Activated T-cell treated with anti-CD3 and anti-CD28 coated beads for 4 hours (primary cell): Measurements from ENCODE around the gene DPM1.
A peak's percentile ranks its signal among the peaks of the same experiment; 100 is the strongest.

Source experiments
- DNase-seq: peaks from one replicate; pipeline ENCODE4 v3.0.0-alpha.2; 2020

Gene DPM1

DNA sequence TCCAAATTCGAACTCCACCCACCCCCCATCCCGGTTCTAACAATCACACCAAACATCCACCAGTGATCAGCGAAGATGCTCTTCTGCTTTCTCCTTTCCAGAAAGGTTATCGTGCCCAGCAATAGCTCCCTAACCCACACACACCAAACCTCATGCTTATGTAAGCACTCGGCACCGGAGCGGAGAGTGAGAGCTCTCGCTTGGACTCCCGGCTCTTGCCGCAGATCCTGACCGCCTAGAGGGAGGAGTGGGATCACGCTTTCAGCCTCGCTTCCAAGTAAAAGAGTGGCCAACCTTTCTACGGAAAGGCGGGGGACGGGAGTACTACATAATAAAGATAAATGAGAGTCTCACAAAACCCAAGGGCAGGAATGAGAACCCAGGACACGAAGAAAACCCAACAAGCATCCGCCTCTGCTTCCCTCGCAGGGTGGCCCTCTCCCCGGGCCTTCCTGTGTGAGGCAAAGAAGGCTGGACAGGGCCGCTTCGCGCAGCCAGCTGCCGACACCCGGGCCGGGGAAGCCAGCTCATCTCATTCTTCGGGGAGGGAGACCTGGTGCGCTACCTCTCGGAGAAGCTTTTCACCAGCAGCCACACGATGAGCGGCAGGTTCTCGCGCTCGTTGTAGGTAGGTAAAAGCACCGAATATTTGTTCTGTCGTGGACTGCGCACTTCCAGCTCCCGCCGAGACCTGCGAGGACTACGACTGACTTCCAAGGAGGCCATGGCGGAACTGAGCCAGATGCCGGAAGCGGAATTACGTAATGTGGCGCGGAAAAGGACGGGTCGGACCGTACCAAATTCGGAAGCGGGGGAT, at the start of gene DPM1:
Gene DPM1 (minus strand): TSS at position 735 of the 817 bp plus-strand sequence. CDS start 9 bp downstream, at position 726.
- peak; percentile 88 for DNase-seq

DNA sequence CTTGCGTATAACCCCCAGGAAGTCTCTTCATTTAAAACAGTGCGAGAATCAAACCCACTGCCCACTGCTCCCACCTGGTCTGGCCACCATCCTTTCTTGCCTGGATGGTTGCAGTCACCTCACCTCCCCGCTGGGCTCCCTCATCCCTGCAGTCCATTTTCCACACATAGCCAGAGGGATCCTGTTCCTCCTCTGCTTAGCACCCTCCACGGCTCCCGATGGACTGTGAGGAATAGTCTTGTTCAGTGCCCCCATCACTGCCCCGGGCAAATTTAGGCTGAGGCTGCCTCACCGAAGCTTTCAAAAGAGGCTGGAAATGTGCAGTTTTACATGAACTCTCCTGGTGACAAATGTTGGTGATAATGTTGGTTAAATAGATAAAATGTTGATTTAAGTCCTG, 46.9 kb upstream of the DPM1 start:
- DNase-seq = no peak

DNA sequence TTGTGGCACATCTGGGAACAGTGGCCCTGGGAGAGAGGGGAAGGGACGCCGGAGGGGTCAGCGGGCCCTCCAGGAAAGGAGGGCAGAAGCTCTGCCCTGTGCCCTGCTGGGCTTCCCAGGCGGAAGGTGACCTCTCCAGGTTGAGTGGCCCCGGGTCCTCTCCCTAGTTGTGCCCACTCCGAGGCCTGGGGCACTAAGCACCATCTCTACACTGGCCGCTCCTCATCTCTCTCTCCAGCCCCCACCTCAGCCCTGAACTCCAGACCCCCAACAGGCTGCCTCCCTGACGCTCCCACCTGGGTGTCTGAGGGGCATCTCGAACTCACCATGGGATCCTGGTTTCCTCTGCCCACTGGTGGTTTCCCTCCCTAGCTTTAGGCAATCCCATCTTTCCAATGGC, 46.4 kb upstream of the DPM1 start:
- DNase-seq = no peak

DNA sequence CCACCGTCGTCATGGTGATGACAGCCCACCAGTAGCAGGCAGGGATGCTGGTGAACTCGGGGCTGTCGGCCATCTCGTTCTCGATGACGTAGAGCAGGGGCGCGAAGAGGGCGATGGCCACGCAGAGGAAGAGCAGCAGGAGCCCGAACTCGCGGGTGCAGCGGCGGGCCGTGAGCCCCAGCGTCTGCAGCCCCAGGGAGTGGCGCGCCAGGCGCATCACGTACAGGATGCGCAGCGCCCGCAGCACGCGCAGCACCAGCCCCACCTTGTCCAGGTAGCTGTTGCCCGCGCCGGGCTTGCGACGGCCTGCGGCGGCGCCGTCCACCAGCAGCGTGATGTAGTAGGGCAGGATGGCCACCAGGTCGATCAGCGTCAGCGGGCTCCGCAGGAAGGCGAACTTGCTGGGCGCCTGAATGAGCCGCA, 46.0 kb upstream of the DPM1 start:
- no peak for DNase-seq

DNA sequence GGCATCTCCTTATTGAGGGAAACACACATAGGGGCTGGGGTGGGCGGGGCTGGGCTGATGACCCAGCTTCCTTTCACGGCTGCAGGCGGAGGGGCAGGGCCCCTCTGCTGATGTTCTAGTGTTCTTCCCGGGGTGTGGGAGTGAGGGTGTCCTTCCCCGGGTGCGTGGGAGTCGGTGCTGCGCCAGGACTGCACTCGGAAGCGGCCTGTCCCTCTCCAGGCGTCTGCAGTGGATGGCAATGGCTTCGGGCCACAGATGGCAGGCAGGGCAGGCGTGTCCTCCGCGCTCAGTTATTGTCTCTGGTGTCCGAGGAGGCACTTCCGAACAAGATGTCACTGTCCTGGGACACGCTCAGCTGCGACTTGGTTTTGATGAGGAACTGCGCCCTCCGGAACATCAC, 45.4 kb upstream of the DPM1 start:
- DNase-seq = no peak

DNA sequence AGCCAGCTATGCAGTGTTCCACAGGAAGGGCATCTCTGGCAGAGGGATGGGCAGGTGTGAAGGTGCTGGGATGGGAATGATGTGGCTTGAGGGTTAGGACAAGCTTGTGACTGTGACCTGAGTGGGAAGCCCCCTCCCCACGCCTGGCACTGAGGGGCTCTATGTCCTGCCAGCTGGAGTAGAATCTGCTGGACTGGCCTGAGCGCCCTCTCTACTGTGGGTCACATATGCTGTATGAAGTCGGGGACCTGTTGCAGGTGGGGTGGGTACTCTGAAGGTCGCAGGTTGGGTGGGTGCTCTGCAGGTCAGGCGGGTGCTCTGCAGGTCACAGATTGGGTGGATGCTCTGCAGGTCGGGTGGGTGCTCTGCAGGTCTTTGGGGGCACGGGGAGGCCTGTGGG, 44.3 kb upstream of the DPM1 start:
- DNase-seq = no peak

DNA sequence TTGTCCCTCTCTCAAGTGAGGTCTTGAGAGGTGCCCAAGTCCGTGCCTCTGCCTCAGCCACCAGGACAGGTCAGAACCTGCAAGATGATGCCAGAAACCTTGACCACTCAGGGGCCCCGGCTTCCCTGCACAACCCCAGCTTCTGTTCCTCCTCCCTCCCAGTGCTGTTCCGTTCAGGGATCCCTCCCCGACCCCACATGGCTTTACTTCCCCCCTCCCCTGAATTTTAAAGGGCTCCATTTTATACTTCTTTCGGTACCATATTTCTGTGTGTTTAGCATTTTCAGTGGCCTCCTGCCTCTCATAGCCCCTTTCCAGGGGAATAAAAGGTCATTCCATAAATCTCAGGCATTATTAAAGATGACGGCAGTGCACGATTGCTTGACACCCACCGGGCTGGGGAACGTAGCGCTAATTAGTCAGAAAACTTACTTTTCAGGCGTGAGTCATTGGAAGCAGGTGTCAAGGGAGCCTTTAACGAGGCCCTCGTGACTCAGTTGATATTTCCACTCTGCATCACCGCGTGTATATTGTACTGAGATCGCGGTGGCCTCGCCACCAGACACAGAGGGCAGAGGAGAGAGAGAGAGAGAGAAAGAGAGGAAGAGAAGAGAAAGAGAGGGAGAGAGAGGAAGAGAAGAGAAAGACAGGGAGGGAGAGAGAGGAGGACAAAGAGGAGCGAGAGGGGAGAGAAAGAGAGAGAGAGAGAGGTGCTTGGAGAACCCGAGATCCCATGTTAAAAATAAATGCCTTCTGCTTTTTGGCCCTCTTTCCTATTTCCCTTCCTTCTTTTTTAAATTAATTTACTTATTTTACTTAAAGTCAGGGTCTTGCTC, 43.3 kb upstream of the DPM1 start:
- no peak for DNase-seq

DNA sequence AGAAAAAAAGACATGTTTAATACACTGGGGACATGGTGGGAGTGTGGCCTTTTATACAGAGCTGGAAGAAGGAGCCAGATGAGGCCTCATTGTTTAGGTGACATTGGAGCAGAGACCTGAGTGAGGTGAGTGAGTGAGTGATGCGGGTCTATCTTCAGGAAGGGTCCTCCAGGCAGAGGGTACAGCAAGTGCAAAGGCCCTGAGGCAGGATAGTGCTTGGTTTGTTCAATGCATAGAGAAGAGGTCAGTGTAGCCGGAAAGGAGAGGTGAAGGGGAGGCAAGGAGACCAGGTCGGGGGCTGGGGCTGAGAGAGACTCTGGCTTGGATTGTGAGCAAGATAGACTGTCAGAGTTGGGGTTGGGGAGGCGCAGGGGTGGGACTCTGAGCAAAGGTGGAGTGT, 41.0 kb upstream of the DPM1 start:
- DNase-seq = no peak

DNA sequence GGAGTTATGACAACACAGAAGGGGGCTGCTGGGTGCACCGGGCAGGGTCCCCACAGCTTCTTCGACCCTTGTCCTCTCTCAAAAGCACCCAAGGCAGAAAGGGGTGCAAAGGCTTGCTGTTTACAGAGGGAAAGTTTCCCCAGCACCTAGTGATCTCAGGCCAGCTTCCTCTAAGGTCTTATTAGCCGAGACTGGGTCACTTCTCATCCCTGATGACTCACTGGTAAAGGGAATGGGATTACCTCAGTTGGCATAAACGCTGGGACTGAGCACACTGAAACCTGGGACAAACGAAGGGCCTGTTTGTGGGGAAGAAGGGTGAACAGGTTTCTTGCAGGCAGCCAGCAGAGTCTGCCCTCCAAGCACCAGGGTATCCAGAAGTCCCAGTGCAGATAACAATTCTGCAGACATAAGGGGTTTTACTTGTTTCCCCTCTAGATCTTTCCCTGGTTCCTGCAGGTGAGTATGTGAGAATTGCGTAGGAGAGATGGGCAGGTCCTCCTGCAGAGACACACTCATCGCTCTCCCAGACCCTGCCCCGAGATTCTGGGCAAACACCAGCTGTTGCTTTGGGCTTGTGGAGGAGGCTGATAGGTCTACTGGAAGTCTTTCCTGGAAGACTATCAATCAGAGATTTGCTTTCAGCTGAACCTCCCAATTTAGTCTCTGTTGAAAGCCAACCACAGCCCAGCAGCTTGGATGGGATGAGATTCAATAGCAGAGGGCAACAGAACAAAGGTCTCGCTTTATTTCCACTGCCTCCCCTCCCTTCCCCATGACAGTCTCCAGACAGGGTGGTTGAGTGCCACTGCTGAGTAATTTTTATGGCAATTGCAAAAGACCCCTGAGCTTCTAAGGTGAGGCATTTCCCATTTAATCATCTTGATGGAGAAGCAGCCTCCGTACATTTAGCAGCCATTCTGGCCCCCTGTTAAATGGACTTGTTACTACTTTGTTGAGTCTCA, 38.9 kb upstream of the DPM1 start:
- no peak for DNase-seq

DNA sequence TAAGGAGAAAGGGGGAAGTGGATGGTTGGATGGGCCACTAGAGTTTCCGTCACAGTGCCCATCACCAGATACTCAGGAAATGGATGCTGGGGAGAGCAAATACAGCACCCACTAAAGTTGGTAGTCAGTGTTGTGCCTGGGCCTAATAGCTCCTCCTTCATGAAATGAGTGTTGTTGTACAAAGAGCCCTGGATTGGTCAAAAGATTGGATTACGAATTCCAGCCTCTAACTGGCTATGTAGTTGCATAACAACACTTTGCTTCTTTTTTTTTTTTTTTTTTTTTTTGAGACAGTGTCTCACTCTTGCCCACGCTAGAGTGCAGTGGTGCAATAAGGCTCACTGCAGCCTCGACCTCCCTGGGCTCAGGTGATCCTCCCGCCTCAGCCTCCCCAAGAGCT, 37.2 kb upstream of the DPM1 start:
- DNase-seq = no peak

DNA sequence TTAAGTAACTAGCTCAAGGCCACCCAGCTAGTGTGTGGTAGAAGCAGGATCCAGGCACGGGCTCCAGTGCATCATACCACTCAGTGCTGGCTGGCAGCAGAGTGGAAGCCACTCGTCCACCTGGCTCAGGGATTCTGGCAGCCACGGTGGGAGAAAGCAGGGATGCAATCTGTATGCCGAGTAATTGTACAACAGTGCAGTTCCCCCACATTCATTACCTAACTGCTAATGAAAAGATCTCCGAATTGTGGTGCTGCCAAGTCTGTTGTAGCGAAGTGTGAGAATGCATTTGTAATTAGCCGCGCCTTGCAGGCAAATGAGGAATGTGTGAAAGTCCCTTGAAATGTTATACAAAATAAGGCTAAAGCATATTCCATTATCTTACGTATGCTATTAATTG, 35.5 kb upstream of the DPM1 start:
- DNase-seq = no peak

DNA sequence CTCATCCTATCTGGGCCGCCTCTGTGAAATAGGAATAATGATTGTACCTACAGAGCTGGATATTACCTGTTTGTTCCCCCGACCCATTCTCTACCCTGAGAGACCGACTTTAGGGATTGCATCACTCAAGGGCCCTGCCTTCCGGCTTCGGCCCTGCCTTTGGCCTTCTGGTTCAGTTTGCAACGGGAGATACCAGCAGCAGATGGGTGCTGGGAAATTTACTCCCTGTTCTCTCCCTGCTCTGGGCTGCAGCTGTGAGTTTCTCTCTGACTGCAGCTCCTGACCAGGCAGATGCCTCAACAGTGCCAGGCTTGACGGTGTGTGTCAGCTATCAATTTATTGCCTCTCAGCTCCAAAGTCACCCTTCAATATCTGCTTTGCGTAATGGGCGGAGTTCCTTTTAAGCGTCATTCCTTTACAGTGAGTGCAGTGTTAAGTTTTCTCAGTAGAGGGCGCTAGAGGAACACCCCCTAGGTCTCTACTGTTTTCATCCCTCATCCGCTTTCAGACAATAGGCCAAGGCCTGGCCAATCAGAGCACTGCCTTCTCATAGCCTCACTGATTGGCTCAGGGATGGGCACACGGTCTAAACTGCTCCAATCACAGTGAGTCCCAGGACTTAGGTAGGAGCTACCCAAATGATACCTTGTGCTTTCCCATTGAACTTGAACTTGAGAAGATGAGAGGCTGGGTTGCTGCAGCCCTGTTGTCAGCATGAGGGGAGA, 34.6 kb upstream of the DPM1 start:
- no peak for DNase-seq

DNA sequence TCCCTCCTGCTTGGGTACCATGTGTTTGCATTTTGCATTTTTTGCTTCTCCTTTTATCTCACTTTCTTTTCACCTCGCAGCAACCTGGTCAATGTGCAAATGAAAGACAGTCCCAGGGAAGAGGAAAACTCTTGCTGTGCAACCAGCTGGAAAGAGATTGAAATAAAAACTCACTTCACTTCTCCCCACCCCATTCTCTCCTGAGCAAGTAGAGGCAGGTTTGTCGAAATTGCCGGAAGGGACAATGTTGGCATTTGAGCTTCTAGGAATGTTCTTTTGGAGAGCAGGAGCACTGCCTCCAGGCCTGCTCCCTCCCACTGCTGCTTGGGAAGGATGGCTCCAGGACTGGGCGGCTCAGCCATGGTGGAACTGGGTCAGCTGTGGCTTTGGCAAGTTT, 34.0 kb upstream of the DPM1 start:
- no peak for DNase-seq

DNA sequence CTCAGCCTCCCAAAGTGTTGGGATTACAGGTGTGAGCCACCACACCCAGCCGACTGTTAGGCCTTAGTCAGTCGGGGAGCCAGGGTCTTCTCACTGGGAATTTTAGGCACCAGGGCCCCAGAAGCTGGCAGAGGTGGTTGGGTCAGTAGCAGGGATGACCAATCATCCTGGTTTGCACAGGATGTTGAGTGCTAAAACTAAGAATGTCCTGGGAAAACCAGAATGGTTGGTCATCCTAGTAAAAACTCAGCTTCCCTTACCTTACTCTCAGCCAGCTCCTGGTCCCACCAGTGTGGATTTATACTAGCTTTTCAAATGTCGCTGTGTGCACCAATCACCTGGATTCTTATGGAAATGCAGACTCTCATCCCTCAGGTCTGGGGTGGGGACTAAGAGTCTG, 32.7 kb upstream of the DPM1 start:
- no peak for DNase-seq

DNA sequence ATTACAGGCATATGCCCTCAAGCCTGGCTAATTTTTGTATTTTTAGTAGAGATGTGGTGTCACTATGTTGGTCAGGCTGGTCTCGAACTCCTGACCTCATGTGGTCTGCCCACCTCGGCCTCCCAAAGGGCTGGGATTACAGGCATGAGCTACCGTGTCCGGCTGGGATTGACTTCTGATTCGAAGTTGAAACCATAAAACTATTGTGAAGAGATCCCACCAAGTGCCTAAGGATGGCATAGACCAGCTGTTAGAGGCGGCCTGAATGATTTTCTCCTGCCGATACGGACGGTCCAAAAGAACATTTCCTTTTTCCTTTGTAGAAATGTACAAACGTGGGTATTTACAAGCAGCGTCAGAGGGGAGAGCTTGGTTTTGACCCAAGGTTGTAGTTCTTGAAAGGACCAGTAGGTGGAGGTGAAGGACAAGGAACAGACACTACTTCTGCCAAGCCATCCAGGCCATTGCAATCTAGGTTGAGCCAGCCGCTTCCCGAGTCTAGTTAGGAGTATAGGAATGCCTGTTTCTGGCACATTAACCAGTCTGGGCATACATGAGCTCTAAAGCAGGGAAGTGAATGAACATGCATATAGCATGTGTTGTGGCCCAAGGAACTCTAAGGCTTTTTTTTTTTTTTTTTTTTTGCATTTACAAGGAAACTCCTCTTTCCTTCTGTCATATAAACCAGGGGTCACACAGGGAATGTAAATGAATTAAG, 29.3 kb upstream of the DPM1 start:
- DNase-seq = peak; percentile 60

DNA sequence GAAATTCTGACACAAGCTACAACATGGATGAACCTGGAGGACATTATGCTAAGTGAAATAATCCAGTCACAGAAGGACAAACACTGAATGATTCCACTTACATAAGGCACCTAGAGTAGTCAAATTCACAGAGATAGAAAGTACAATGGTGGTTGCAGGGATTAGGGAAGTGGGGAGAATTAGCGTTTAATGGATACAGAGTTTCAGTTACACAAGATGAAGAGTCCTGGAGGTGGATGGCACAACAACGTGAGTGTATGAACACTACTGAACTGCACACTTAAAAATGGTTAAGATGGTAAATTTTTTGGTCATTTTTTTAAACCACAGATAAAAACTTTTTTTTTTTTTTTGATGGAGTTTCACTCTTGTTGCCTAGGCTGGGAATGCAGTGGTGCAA, 25.0 kb upstream of the DPM1 start:
- DNase-seq = no peak

DNA sequence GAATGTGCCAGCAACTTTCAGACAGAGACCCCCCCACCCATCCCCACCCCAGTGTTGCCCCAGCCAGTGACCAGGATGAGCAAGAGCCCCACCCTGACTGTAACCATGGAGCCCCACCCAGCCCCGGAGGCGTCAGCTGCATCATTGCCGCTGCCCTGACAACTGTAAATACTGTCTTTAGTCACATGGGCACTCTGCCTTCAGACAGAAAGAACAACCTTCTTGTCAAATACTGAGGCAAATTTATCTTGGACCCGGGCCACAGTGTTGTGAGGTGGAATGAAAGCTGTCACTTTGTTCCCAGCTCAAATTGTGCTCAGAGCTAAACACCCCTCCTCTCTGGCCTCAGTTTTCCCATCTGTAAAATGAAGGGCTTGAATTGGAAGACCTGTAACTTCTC, 24.0 kb upstream of the DPM1 start:
- no peak for DNase-seq

DNA sequence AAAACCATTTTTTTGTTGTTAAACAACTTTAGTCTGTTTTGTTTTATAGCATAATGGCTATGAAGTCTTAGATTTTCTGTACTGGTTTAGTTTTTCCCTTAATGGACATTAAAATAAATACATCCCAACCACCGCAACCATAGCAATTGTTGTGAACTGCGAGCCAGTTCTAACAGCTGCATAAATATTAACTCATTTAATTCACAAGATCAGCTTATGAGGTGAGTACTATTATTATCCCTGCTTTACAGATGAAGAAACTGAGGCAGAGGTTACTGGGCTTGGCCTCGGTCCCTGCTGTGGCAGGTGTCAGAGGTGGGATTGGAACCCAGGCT, 23.3 kb upstream of the DPM1 start:
- no peak for DNase-seq

DNA sequence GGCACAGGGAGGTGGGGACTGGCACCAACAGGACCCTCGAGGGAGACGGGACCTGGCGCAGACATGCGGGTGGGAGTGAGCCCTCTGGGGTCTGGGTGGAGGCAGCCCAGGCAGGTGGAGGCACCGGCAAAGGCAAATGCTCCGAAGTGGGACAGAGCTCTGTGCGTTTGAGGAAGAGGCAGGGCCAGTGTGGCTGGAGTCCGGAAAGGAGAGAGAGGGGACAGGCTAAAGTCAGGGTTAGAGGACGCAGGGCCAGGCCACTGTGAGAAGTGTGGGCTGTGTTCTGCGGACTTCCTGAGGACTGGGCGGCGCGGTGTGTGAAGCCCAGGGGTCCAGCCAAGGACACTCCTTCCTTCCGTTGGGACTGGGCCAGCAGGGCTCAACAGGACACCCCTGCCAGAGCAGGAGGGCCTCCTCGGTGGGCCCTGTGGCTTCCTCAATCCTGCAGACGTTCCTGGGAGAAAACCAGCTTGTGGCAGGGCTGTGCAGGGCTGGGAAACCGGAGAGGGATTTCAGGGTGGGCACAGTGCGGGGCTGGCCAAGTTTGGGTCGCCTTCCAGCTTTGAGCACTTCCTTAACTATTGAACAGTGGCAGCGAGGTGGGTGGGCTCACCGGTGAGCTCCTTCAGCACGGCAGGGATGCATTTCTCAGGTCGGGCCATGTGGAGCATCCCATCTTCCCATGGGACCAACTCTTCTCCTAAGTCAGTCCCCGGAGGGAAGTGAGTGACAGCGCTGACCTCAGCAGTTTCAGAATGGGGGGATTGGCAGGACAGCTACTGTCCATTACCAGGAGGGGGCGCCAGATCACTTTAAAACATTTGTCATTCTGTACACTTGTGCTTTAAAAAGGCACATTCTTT, 22.8 kb upstream of the DPM1 start:
- peak; percentile 62 for DNase-seq

DNA sequence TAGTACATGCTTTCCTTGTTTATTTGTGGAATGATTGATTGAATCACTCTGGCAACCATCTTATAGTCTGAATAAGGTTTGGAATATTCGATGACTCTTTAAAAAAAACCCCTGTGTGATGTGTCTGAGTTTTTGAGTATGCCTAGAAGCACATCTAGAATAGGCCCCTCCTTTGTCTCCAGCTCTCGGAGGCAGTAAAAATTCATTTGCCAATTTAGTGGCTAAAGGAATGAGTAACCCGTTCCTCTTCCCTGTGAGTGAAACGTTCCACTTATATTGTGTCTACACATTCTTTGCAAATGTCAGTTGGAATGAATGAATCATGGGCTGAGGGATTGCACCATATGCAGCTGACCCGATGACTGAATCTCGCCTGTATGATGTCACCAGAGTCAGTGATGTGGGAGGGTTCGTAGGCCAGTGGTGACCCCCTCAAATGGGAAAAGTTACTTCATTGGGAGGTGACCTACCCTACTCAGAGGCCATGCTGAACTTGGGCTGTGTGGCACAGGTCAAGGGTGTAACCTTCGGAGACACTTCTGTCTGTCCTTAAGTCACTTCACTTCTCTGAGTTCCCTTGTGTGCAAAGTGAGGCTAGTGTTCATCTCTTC, 21.8 kb upstream of the DPM1 start:
- no peak for DNase-seq
